Endodermal cell (in vitro differentiated cells): ENCODE data around the gene UGT2B15. TPM values are rescaled to one million over a fixed set of nuclear protein-coding genes. Genes with fewer than 3 reads are reported as not detected.
"Not testable (repeated sequence)": the region's sequence is repeated elsewhere in the genome, so short reads cannot be mapped to it uniquely, and the experiment has no call there.

Experiments used
- DNase-seq: peaks from one replicate; pipeline ENCODE4 v3.0.0-alpha.2; 2017
- H3K27ac ChIP-seq: 2 replicates; pipeline ENCODE4 v1.5.1; 2013; ENCODE audit warnings: mild to moderate bottlenecking, low read depth, low read length, moderate library complexity
- H3K27me3 ChIP-seq: 2 replicates; pipeline ENCODE4 v1.6.1; 2013; ENCODE audit warnings: mild to moderate bottlenecking, low read length, moderate library complexity; ENCODE audit not compliant: insufficient read depth, control insufficient read depth, poor library complexity, severe bottlenecking
- H3K36me3 ChIP-seq: 2 replicates; pipeline ENCODE4 v1.7.0; 2013; ENCODE audit warnings: mild to moderate bottlenecking, low read length, moderate library complexity; ENCODE audit not compliant: control insufficient read depth, insufficient read depth
- H3K4me1 ChIP-seq: one replicate; pipeline ENCODE4 v1.7.0; 2013; ENCODE audit warnings: low read length; ENCODE audit not compliant: control insufficient read depth, insufficient read depth
- H3K4me3 ChIP-seq: 2 replicates; pipeline ENCODE4 v1.5.1; 2013; ENCODE audit warnings: mild to moderate bottlenecking, low read length, moderate library complexity
- H3K9ac ChIP-seq: 2 replicates; pipeline ENCODE4 v1.6.1; 2013; ENCODE audit warnings: mild to moderate bottlenecking, low read length, moderate library complexity; ENCODE audit not compliant: poor library complexity, severe bottlenecking; ENCODE audit errors: extremely low read depth
- H3K9me3 ChIP-seq: 2 replicates; pipeline ENCODE4 v1.6.1; 2013; ENCODE audit warnings: mild to moderate bottlenecking, low read length, moderate library complexity; ENCODE audit not compliant: control insufficient read depth
- H3K27ac Mint-ChIP-seq: 2 replicates; pipeline ENCODE4 v1.8.0; 2020; ENCODE audit warnings: mixed read lengths
- H3K27me3 Mint-ChIP-seq: 2 replicates; pipeline ENCODE4 v1.8.0; 2021; ENCODE audit warnings: mild to moderate bottlenecking, mixed read lengths; ENCODE audit not compliant: insufficient read depth
- H3K36me3 Mint-ChIP-seq: 2 replicates; pipeline ENCODE4 v1.8.0; 2020; ENCODE audit warnings: low read depth, mixed read lengths
- H3K4me1 Mint-ChIP-seq: 2 replicates; pipeline ENCODE4 v1.8.0; 2020; ENCODE audit warnings: mixed read lengths
- H3K4me3 Mint-ChIP-seq: 2 replicates; pipeline ENCODE4 v1.8.0; 2020; ENCODE audit warnings: mild to moderate bottlenecking, moderate library complexity, mixed read lengths
- H3K9me3 Mint-ChIP-seq: 2 replicates; pipeline ENCODE4 v1.8.0; 2020; ENCODE audit warnings: mild to moderate bottlenecking, mixed read lengths
- CTCF ChIP-seq: fragments of 200-600 bp; sonication (generic); conservative IDR thresholded peaks from 2 replicates; pipeline ENCODE4 v1.5.0; 2021; ENCODE audit warnings: antibody characterized with exemption, mild to moderate bottlenecking
- WGBS, 2 experiments: methylation state at CpG; one replicate each; pipeline versions ENCODE4 v1.1.5 to v1.1.7; 2013; ENCODE audit warnings: missing lambda C conversion rate in 2 of 2, mixed read lengths in 1 of 2; ENCODE audit not compliant: insufficient coverage in 1 of 2, insufficient read length in 1 of 2; 5-methylcytosine and 5-hydroxymethylcytosine counted together
- total RNA-seq, 2 donors: library from RNA; stranded (reverse); fragmentation: NEBNext Ultra II Directional in 1 of 2; extraction: Animal tissue kit (Norgen Biotek cat#: 25700) in 1 of 2; gene quantifications; 2 replicates in 1 of 2; 3 replicates in 1 of 2; pipeline ENCODE4 v1.2.1, GENCODE V29; 2021

Gene UGT2B15
- total RNA-seq, 2 donors from 2014 or later: not detected

- Mint-ChIP-seq H3K4me1 (no peaks in the 10 kb centered on the region), H3K27ac (no peak overlapping the region), H3K27me3 (no peaks in the 10 kb centered on the region), H3K4me3 (no peak overlapping the region), H3K36me3 (peaks cover 13% of the 10 kb centered on the region), H3K9me3 (peaks cover 51% of the 10 kb centered on the region)
- no peak for DNase-seq
- no peaks in the 10 kb centered on the region for H3K36me3 ChIP-seq
- H3K27me3 ChIP-seq: no peaks in the 10 kb centered on the region
- H3K9me3 ChIP-seq: peaks cover 64% of the 10 kb centered on the region
- H3K4me3 ChIP-seq: peak overlapping the region; percentile 48
- WGBS, 2 experiments: 90 to 100% methylated on average over 1 to 3 of the region's 3 CpGs
- no peak overlapping the region for H3K27ac ChIP-seq
- TF ChIP-seq CTCF: no peak
- H3K4me1 ChIP-seq: no peaks in the 10 kb centered on the region
- H3K9ac ChIP-seq: no peak overlapping the region
Measured at GRCh38 chr4:68691186-68691585, 20.7 kb upstream of the UGT2B15 start.

GRCh38 chr4:68683034-68683433 is 12.6 kb upstream of the UGT2B15 start:
- no peak overlapping the region for H3K27ac ChIP-seq
- Mint-ChIP-seq H3K4me1 (no peaks in the 10 kb centered on the region), H3K36me3 (peaks cover 2% of the 10 kb centered on the region), H3K4me3 (no peak overlapping the region), H3K27me3 (no peaks in the 10 kb centered on the region), H3K9me3 (peaks cover 53% of the 10 kb centered on the region), H3K27ac (no peak overlapping the region)
- no peaks in the 10 kb centered on the region for H3K27me3 ChIP-seq
- peaks cover 7% of the 10 kb centered on the region for H3K9me3 ChIP-seq
- H3K36me3 ChIP-seq: no peaks in the 10 kb centered on the region
- no peak overlapping the region for H3K9ac ChIP-seq
- no peak for DNase-seq
- TF ChIP-seq CTCF: no peak
- H3K4me3 ChIP-seq: no peak overlapping the region
- 95 to 97% methylated on average over 3 to 5 of the region's 5 CpGs for WGBS, 2 experiments
- H3K4me1 ChIP-seq: no peaks in the 10 kb centered on the region

GRCh38 chr4:68681298-68681697 is 10.8 kb upstream of the UGT2B15 start:
- WGBS, 2 experiments: 93 to 100% methylated on average over 1 to 3 of the region's 3 CpGs
- H3K9me3 Mint-ChIP-seq: peaks cover 51% of the 10 kb centered on the region

GRCh38 chr4:68673143-68673542 is 2.7 kb upstream of the UGT2B15 start:
- H3K4me3 ChIP-seq: no peak overlapping the region
- 95 to 100% methylated on average over 1 to 7 of the region's 7 CpGs for WGBS, 2 experiments
- H3K9me3 ChIP-seq: no peaks in the 10 kb centered on the region
- H3K9me3 Mint-ChIP-seq: peaks cover 6% of the 10 kb centered on the region
- H3K36me3 ChIP-seq: no peaks in the 10 kb centered on the region
- no peak overlapping the region for H3K4me3 Mint-ChIP-seq
- H3K27me3 ChIP-seq: no peaks in the 10 kb centered on the region
- no peaks in the 10 kb centered on the region for H3K36me3 Mint-ChIP-seq
- no peak overlapping the region for H3K9ac ChIP-seq
- no peak overlapping the region for H3K27ac Mint-ChIP-seq
- TF ChIP-seq CTCF: no peak
- no peak overlapping the region for H3K27ac ChIP-seq
- H3K4me1 Mint-ChIP-seq: no peaks in the 10 kb centered on the region
- DNase-seq: no peak
- H3K4me1 ChIP-seq: no peaks in the 10 kb centered on the region
- no peaks in the 10 kb centered on the region for H3K27me3 Mint-ChIP-seq

More at GRCh38 chr4:68681298-68681697, 10.8 kb upstream of the UGT2B15 start:
- H3K27me3 ChIP-seq, H3K27ac ChIP-seq, H3K4me3 Mint-ChIP-seq, H3K4me3 ChIP-seq, H3K4me1 Mint-ChIP-seq, DNase-seq, H3K9ac ChIP-seq, H3K4me1 ChIP-seq, H3K27ac Mint-ChIP-seq, H3K36me3 Mint-ChIP-seq, H3K27me3 Mint-ChIP-seq, H3K36me3 ChIP-seq, H3K9me3 ChIP-seq: not testable (repeated sequence)
